Measurements from ENCODE around the gene ZNF543. TPM values are rescaled to one million over a fixed set of nuclear protein-coding genes. Genes with fewer than 3 reads are reported as not detected.

Gene ZNF543
- total RNA-seq, 1 experiment from 2014 or later, result 8.4 TPM

GRCh38 chr19:57366776-57367175, 46.5 kb downstream of the ZNF543 start:
- H3K27me3 ChIP-seq (ENCODE audit: insufficient read depth, low read length), result no peaks in the 10 kb centered on the region
- peaks cover 5% of the 10 kb centered on the region for H3K23me2 ChIP-seq (ENCODE audit: insufficient read length, low read depth, low read length, poor library complexity, severe bottlenecking)
- TF ChIP-seq, protein P1, sequence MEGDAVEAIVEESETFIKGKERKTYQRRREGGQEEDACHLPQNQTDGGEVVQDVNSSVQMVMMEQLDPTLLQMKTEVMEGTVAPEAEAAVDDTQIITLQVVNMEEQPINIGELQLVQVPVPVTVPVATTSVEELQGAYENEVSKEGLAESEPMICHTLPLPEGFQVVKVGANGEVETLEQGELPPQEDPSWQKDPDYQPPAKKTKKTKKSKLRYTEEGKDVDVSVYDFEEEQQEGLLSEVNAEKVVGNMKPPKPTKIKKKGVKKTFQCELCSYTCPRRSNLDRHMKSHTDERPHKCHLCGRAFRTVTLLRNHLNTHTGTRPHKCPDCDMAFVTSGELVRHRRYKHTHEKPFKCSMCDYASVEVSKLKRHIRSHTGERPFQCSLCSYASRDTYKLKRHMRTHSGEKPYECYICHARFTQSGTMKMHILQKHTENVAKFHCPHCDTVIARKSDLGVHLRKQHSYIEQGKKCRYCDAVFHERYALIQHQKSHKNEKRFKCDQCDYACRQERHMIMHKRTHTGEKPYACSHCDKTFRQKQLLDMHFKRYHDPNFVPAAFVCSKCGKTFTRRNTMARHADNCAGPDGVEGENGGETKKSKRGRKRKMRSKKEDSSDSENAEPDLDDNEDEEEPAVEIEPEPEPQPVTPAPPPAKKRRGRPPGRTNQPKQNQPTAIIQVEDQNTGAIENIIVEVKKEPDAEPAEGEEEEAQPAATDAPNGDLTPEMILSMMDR (conservative IDR thresholded peaks at IDR 0.05), result no peak
- no peaks in the 10 kb centered on the region for H3K9me3 ChIP-seq (ENCODE audit: control insufficient read depth, low read depth, low read length)
- no peak for DNase-seq
- Mint-ChIP-seq H3K4me3 (no peak overlapping the region), H3K27ac (no peak overlapping the region), H3K9me3 (no peaks in the 10 kb centered on the region), H3K27me3 (ENCODE audit: low read depth) (no peaks in the 10 kb centered on the region; the same call in 1 of the 2 replicates), H3K36me3 (ENCODE audit: insufficient read depth in 1 of 3, low read depth in 3 of 3) (peaks cover 2 to 4% (median 2%) of the 10 kb centered on the region in 3 experiments; a peak in 6 of 7 replicates), H3K4me1 (peaks cover 9 to 11% of the 10 kb centered on the region in 2 experiments)
- H2BK15ac ChIP-seq (ENCODE audit: low read depth, low read length), result no peak overlapping the region
- H3K79me1 ChIP-seq (ENCODE audit: insufficient read depth, low read depth, low read length, poor library complexity, severe bottlenecking), result no peaks in the 10 kb centered on the region
- peaks cover 4% of the 10 kb centered on the region; the same call in 1 of the 2 replicates for H3K79me2 ChIP-seq (ENCODE audit: insufficient read depth, low read length)
- no peak overlapping the region for H3K4me2 ChIP-seq (ENCODE audit: insufficient read depth, insufficient read length, low read length)
- H3K56ac ChIP-seq (ENCODE audit: insufficient read length, low read depth, low read length), result no peak overlapping the region
- H2BK20ac ChIP-seq (ENCODE audit: low read depth, low read length, poor library complexity, severe bottlenecking), result no peak overlapping the region
- no peak overlapping the region for H3K4ac ChIP-seq (ENCODE audit: low read depth, low read length)
- H3K27ac ChIP-seq (ENCODE audit: insufficient read length, low read depth, low read length), result no peak overlapping the region
- H3K14ac ChIP-seq (ENCODE audit: insufficient read depth, low read length), result no peak overlapping the region
- H2BK120ac ChIP-seq (ENCODE audit: low read depth, low read length, poor library complexity, severe bottlenecking), result no peak overlapping the region
- H3K18ac ChIP-seq (ENCODE audit: insufficient read length, low read depth, low read length), result no peak overlapping the region
- H2BK12ac ChIP-seq (ENCODE audit: insufficient read length, low read depth, low read length), result no peak overlapping the region
- no peaks in the 10 kb centered on the region for H3K4me1 ChIP-seq (ENCODE audit: insufficient read depth, low read length)
- H4K8ac ChIP-seq (replicated peaks; ENCODE audit: insufficient read length, low read depth, low read length), result no peak overlapping the region
- H4K91ac ChIP-seq (ENCODE audit: insufficient read length, low read depth, low read length), result no peak overlapping the region
- no peak overlapping the region for H3T11ph ChIP-seq (ENCODE audit: low read length)
- no peaks in the 10 kb centered on the region for H4K20me1 ChIP-seq (ENCODE audit: control insufficient read depth, insufficient read depth, insufficient read length)
- no CpG with 5 or more reads among the region's 2 CpGs for WGBS (ENCODE audit: extremely low coverage, insufficient read length, low lambda C conversion rate)
- no peak overlapping the region for H2AFZ ChIP-seq (ENCODE audit: low read length)
- no peak overlapping the region for H2BK5ac ChIP-seq (ENCODE audit: insufficient read length, low read length)
- no peak overlapping the region for H2AK5ac ChIP-seq (ENCODE audit: insufficient read length, low read length)
- H3K23ac ChIP-seq (ENCODE audit: insufficient read length, low read depth, low read length), result no peak overlapping the region
- no peak overlapping the region for H3K9ac ChIP-seq (ENCODE audit: extremely low read depth, insufficient read length, low read length)
- H4K5ac ChIP-seq (ENCODE audit: insufficient read length, low read depth, low read length), result no peak overlapping the region

Measured in H9 (cell line).